ENCODE results near the gene EOMES.

EOMES gene

DNA sequence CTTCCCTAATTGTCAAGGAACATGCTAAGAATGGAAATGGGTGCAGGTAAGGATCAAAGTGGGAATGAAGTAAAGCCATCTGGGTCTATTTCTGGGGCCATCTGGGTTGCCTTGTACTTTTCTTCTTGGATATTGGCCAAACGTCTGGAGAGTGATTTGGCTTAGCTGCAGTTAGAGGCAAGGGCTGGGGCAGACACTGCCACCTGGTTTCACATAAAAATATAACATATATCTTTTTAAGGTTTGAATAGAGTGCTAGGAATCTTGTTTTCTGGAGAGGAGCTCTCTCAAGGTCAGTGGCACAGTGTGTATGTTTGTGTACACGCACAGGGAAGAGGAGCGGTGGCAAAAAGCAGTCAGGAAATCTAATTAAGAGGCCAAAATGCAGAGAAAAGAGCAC lies 24.7 kb upstream of the EOMES start:
- TF ChIP-seq CTCF (IDR thresholded peaks at IDR 0.05; ENCODE audit: low read depth, low read length, missing control alignments): no peak
- DNase-seq (ENCODE audit: extremely low read depth, low read depth): no peak
- H3K4me3 ChIP-seq (replicated peaks; ENCODE audit: low read depth, low read length): no peak overlapping the region

DNA sequence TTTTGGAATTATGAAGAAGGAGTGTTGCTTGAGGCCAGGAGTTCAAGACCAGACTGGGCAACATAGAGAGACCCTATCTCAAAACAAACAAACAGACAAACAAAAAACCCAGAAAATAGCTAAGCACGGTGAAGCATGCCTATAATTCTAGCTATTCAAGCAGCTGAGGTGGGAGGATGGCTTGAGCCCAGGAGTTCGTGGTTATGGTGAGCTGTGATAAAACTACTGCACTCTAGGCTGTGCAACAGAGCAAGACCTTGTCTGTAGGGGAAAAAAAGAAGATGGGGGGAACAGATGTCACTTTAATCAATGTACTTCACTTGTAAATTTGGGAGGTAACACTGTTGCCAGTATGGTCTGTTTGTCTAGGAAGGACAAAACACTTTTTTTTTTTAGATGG lies 18.7 kb upstream of the EOMES start:
- no peak overlapping the region for H3K4me3 ChIP-seq (replicated peaks; ENCODE audit: low read depth, low read length)
- no peak for DNase-seq (ENCODE audit: extremely low read depth, low read depth)
- no peak for TF ChIP-seq CTCF (IDR thresholded peaks at IDR 0.05; ENCODE audit: low read depth, low read length, missing control alignments)

GRCh38 chr3:27737091-27737490 lies 15.0 kb upstream of the EOMES start:
- no peak for DNase-seq (ENCODE audit: extremely low read depth, low read depth)
- no peak for TF ChIP-seq CTCF (IDR thresholded peaks at IDR 0.05; ENCODE audit: low read depth, low read length, missing control alignments)
- H3K4me3 ChIP-seq (replicated peaks; ENCODE audit: low read depth, low read length): no peak overlapping the region

DNA sequence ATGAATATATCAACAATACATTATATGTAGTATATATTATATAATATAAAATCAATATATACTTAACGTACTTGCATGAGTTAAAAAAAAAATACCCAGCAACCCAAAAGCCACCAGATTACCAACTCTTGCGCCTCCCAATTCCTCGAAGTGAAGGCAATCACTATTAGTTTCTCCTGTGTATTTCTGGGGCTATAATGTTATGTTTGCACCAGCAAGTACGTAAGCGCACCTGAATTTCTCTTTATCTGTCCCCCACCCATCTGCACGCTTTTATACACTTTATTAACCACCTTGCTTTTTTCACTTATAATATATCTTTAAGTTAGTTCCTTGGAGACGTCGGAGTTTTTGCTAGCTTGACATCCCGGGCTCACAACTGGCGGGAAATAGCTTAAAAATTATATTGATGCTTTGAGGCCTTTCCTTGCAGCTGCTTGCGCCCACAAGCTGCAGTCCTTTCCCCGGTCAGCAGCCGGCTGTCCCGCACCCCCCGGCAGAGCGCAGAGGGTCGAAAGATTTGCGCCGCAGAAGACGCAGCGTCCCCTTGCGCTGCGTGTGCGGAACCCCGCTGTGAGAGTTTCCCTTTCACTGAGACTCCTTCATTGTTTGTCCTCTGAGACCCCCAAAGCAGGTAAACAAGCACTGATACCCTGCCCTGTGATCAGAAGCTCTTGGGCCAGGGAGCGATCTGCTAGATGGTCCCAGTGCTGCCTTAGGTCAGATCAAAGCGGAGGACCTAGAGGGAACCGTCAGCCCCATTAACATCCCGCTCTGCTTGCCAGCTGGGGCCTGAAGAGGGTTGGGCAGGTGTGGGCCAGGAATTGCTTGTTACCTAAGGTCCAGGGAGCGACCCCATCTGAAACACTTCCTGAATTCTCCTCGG lies 8.9 kb upstream of the EOMES start:
- H3K4me3 ChIP-seq (replicated peaks; ENCODE audit: low read depth, low read length): no peak overlapping the region
- no peak for DNase-seq (ENCODE audit: extremely low read depth, low read depth)
- TF ChIP-seq CTCF (IDR thresholded peaks at IDR 0.05; ENCODE audit: low read depth, low read length, missing control alignments): no peak

GRCh38 chr3:27729748-27730611 lies 7.9 kb upstream of the EOMES start:
- H3K4me3 ChIP-seq (replicated peaks; ENCODE audit: low read depth, low read length): no peak overlapping the region
- TF ChIP-seq CTCF (IDR thresholded peaks at IDR 0.05; ENCODE audit: low read depth, low read length, missing control alignments): no peak
- no peak for DNase-seq (ENCODE audit: extremely low read depth, low read depth)

DNA sequence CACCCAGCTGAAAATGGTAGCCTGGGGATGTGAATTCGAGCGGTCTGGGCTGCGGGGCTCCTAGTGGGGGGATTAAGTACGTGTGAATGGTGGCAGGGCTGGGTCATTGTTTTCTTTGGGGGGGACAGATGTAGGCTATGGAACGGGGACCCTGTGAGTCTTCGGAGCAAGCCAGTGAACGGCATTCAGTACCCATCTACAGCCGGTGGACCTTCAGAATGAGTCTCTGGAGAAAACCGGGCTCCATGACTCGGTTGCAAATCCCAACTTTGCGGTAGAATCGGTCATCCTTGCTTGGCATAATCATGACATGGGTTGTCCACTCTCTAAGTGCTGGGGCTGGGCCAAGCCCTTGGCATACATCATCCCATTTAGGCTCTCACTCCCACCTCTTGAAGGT lies 7.2 kb upstream of the EOMES start:
- no peak for DNase-seq (ENCODE audit: extremely low read depth, low read depth)
- TF ChIP-seq CTCF (IDR thresholded peaks at IDR 0.05; ENCODE audit: low read depth, low read length, missing control alignments): no peak
- no peak overlapping the region for H3K4me3 ChIP-seq (replicated peaks; ENCODE audit: low read depth, low read length)

All from HFF-Myc (cell line).